AG09319 (cell line): ENCODE measurements around the gene MED31.
"Not testable (repeated sequence)": the region's sequence is repeated elsewhere in the genome, so short reads cannot be mapped to it uniquely, and the experiment has no call there.

Source experiments
- DNase-seq: peaks from one replicate; pipeline ENCODE4 v3.0.0-alpha.2; 2010; ENCODE audit warnings: low read depth; ENCODE audit errors: extremely low read depth
- CTCF ChIP-seq: IDR thresholded peaks from 2 replicates; pipeline ENCODE4 v1.5.1; 2011; ENCODE audit warnings: low read depth, mild to moderate bottlenecking, inconsistent platforms, low read length, moderate library complexity

Gene MED31

GRCh38 chr17:6668727-6669425 is 17.5 kb upstream of the MED31 start:
- no peak for TF ChIP-seq CTCF
- no peak for DNase-seq

GRCh38 chr17:6668219-6668618 is 16.8 kb upstream of the MED31 start:
- DNase-seq, result no peak
- no peak for TF ChIP-seq CTCF

GRCh38 chr17:6667516-6667915 is 16.1 kb upstream of the MED31 start:
- no peak for TF ChIP-seq CTCF
- DNase-seq, result no peak

- no peak for DNase-seq
- no peak for TF ChIP-seq CTCF
Measured at GRCh38 chr17:6666557-6666956, 15.2 kb upstream of the MED31 start.

- TF ChIP-seq CTCF, result peak; percentile 97
- DNase-seq, result peak; percentile 63
Measured at GRCh38 chr17:6666077-6666521, 14.7 kb upstream of the MED31 start.

GRCh38 chr17:6663200-6663599 is 11.8 kb upstream of the MED31 start:
- not testable (repeated sequence) for DNase-seq

GRCh38 chr17:6661464-6661848 is 10.1 kb upstream of the MED31 start:
- TF ChIP-seq CTCF, result no peak
- DNase-seq, result no peak

GRCh38 chr17:6660805-6661463 is 9.5 kb upstream of the MED31 start:
- no peak for DNase-seq
- TF ChIP-seq CTCF, result no peak
